ENCODE results near the gene CRB3. TPM values are rescaled to one million over a fixed set of nuclear protein-coding genes. Genes with fewer than 3 reads are reported as not detected.
A peak's percentile ranks its signal among the peaks of the same experiment; 100 is the strongest.

The CRB3 gene
- polyA plus RNA-seq, 1 donor (not counting 4 experiments of a cell fraction or from before 2014, with no cell fraction given), result 6.1 TPM

DNA sequence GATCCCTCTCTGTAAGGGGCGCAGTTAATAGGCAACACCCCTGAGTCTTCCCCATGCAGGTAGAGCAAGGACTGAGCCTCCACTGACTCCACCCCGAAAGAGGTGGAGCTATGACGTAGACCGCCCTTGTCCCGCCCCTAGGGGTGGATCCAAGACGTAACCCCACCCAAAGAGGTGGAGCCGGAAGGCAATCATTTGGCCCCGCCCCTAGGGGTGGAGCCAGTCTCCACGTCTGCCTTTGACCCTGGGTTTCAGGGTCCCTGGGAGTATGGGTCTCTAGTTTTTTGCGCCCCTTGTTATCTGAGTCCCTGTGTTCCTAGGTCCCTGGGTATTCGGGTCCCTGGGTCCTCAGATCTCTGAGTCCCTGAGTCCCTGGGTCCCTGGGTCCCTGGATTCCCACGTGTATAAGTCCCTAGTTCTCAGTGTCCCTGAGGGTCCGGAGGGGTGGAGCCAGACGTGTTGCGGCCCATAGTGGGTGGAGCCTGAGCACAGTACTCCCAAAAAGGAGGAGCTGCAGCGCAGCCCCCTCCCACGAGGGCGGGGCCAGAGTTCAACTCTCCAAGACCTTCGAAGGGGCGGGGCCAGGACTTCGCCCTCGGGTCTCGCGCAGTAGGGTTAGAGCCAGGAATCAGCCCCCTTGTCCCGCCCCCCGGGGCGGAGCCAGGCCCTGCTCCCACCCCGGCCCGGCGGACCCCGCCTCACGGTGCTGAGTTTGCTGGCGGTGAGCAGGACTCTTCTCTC is 12.3 kb downstream of the CRB3 start:
- H3K27ac ChIP-seq (ENCODE audit: control insufficient read depth, insufficient read depth, low read length), result no peak overlapping the region
- H3K9me1 ChIP-seq (ENCODE audit: control insufficient read depth, extremely low read depth, insufficient read depth, low read length), result no peaks in the 10 kb centered on the region
- no peaks in the 10 kb centered on the region for H3K79me2 ChIP-seq (ENCODE audit: control insufficient read depth, insufficient read depth, low read length)
- dilution Hi-C loops (cut with MboI; ENCODE audit: extremely low pct_ligation_motif_present, low sequenced_read_pairs), result no loop called here
- no peaks in the 10 kb centered on the region for H3K9me3 ChIP-seq (ENCODE audit: control insufficient read depth, low read depth, low read length)
- TF ChIP-seq, protein P1, sequence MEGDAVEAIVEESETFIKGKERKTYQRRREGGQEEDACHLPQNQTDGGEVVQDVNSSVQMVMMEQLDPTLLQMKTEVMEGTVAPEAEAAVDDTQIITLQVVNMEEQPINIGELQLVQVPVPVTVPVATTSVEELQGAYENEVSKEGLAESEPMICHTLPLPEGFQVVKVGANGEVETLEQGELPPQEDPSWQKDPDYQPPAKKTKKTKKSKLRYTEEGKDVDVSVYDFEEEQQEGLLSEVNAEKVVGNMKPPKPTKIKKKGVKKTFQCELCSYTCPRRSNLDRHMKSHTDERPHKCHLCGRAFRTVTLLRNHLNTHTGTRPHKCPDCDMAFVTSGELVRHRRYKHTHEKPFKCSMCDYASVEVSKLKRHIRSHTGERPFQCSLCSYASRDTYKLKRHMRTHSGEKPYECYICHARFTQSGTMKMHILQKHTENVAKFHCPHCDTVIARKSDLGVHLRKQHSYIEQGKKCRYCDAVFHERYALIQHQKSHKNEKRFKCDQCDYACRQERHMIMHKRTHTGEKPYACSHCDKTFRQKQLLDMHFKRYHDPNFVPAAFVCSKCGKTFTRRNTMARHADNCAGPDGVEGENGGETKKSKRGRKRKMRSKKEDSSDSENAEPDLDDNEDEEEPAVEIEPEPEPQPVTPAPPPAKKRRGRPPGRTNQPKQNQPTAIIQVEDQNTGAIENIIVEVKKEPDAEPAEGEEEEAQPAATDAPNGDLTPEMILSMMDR (optimal IDR thresholded peaks at IDR 0.05 in 1 of 3, IDR thresholded peaks at IDR 0.05 in 1 of 3, conservative IDR thresholded peaks at IDR 0.05 in 1 of 3; ENCODE audit: extremely low read depth in 1 of 3, insufficient read depth in 2 of 3, low read length in 3 of 3), result no peak
- no peak for TF ChIP-seq EZH2 (IDR thresholded peaks at IDR 0.05; ENCODE audit: low read length)
- H3K36me3 ChIP-seq (ENCODE audit: control insufficient read depth in 2 of 2, extremely low read depth in 1 of 2, insufficient read depth in 2 of 2, low read length in 2 of 2), result no peaks in the 10 kb centered on the region
- H4K20me1 ChIP-seq (ENCODE audit: control insufficient read depth, extremely low read depth, insufficient read depth, low read length), result no peaks in the 10 kb centered on the region
- peak overlapping the region; percentile 22 for H3K9ac ChIP-seq (ENCODE audit: control insufficient read depth, extremely low read depth, insufficient read depth, low read length)
- peak overlapping the region; percentile 23 to 69 (median 40) for H3K4me3 ChIP-seq (ENCODE audit: control insufficient read depth in 2 of 3, extremely low read depth in 1 of 3, insufficient read depth in 2 of 3, low read depth in 1 of 3, low read length in 3 of 3)
- peaks cover 5% of the 10 kb centered on the region for H3K4me1 ChIP-seq (ENCODE audit: control insufficient read depth, extremely low read depth, insufficient read depth, low read length)
- H3K4me2 ChIP-seq (ENCODE audit: control insufficient read depth, extremely low read depth, insufficient read depth, low read depth, low read length), result peak overlapping the region; percentile 75
- FAIRE-seq (peak; percentile 86), DNase-seq (ENCODE audit: low read depth, low spot score) (no peak)
- peaks cover 12% of the 10 kb centered on the region for H3K27me3 ChIP-seq (ENCODE audit: control insufficient read depth, extremely low read depth, insufficient read depth, low read length)
- H2AFZ ChIP-seq (ENCODE audit: control insufficient read depth, low read length), result peak overlapping the region; percentile 69

DNA sequence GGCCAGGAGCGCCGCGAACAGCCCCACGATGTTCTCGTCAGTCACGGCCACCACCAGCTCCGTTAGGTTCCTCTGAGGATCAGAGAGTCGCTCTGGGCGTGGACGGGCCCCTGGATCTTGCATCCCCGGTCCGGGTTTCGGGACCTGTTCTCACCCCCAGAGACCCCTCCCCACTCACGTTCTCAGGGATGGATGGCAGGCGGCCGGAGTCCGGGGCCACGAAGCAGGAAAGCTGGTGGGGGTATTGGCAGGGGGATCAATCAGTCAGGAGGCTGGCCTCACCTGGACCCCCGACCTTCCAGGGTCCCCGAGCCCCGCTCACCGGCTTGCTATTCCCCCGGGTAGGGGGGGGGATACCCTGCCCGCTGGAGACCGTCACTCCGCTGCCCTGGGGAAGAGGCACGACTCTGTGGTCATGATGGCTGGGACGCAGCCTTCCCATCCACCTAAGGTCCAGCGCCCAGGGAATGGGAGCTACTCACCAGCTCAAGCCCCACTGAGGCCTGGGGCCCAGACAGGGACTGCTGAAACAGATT is 12.9 kb downstream of the CRB3 start:
- Histone ChIP-seq H3K9me1 (ENCODE audit: control insufficient read depth, extremely low read depth, insufficient read depth, low read length) (no peaks in the 10 kb centered on the region), H3K79me2 (ENCODE audit: control insufficient read depth, insufficient read depth, low read length) (no peaks in the 10 kb centered on the region), H3K27me3 (ENCODE audit: control insufficient read depth, extremely low read depth, insufficient read depth, low read length) (peaks cover 12% of the 10 kb centered on the region), H3K4me1 (ENCODE audit: control insufficient read depth, extremely low read depth, insufficient read depth, low read length) (peaks cover 5% of the 10 kb centered on the region), H3K36me3 (ENCODE audit: control insufficient read depth in 2 of 2, extremely low read depth in 1 of 2, insufficient read depth in 2 of 2, low read length in 2 of 2) (no peaks in the 10 kb centered on the region), H3K9me3 (ENCODE audit: control insufficient read depth, low read depth, low read length) (no peaks in the 10 kb centered on the region), H4K20me1 (ENCODE audit: control insufficient read depth, extremely low read depth, insufficient read depth, low read length) (no peaks in the 10 kb centered on the region), H3K27ac (ENCODE audit: control insufficient read depth, insufficient read depth, low read length) (no peak overlapping the region), H3K4me3 (ENCODE audit: control insufficient read depth in 2 of 3, extremely low read depth in 1 of 3, insufficient read depth in 2 of 3, low read depth in 1 of 3, low read length in 3 of 3) (peak overlapping the region in 2 of 3 experiments; percentile 17 to 40), H2AFZ (ENCODE audit: control insufficient read depth, low read length) (no peak overlapping the region), H3K4me2 (ENCODE audit: control insufficient read depth, extremely low read depth, insufficient read depth, low read depth, low read length) (peak overlapping the region; percentile 75), H3K9ac (ENCODE audit: control insufficient read depth, extremely low read depth, insufficient read depth, low read length) (no peak overlapping the region)
- DNase-seq (ENCODE audit: low read depth, low spot score) (no peak), FAIRE-seq (no peak)
- no peak for TF ChIP-seq EZH2 (IDR thresholded peaks at IDR 0.05; ENCODE audit: low read length)
- TF ChIP-seq, protein P1 (optimal IDR thresholded peaks at IDR 0.05 in 1 of 3, IDR thresholded peaks at IDR 0.05 in 1 of 3, conservative IDR thresholded peaks at IDR 0.05 in 1 of 3; ENCODE audit: extremely low read depth in 1 of 3, insufficient read depth in 2 of 3, low read length in 3 of 3), result no peak
- dilution Hi-C loops (cut with MboI; ENCODE audit: extremely low pct_ligation_motif_present, low sequenced_read_pairs), result no loop called here
